DND-41 (cell line): ENCODE measurements around the gene RELL2.

Experiments used
- ATAC-seq: fragments of 200-7000 bp; cut with Tn5 transposase; 3 replicates; pipeline ENCODE4 v1.9.1; 2021; ENCODE audit warnings: low read depth; ENCODE audit not compliant: insufficient read depth
- DNase-seq: peaks from one replicate; pipeline ENCODE4 v3.0.0-alpha.2; 2020
- H2AFZ ChIP-seq: 2 replicates; pipeline ENCODE4 v1.6.0; 2012; ENCODE audit warnings: low read depth, low read length
- H3K27ac ChIP-seq: 2 replicates; pipeline ENCODE4 v1.5.1; 2012; ENCODE audit warnings: low read length, inconsistent platforms
- H3K27me3 ChIP-seq: fragments of 200-600 bp; sonication (generic); 2 replicates; pipeline ENCODE4 v1.6.0; 2012; ENCODE audit warnings: low read length, mild to moderate bottlenecking, inconsistent platforms; ENCODE audit not compliant: insufficient read depth, poor library complexity
- H3K36me3 ChIP-seq: 2 replicates; pipeline ENCODE4 v1.5.1; 2012; ENCODE audit warnings: low read length, inconsistent platforms; ENCODE audit not compliant: insufficient read depth
- H3K4me1 ChIP-seq: 2 replicates; pipeline ENCODE4 v1.5.1; 2012; ENCODE audit warnings: mild to moderate bottlenecking, low read length; ENCODE audit not compliant: insufficient read depth
- H3K4me2 ChIP-seq: 2 replicates; pipeline ENCODE4 v1.6.0; 2012; ENCODE audit warnings: mild to moderate bottlenecking, moderate library complexity, low read length, inconsistent platforms; ENCODE audit not compliant: insufficient read depth
- H3K4me3 ChIP-seq, 2 experiments: fragments of 200-600 bp in 1 of 2; shearing (Covaris generic) in 1 of 2; 2 replicates each; pipeline ENCODE4 v1.5.1; 2012 to 2016; ENCODE audit warnings: inconsistent platforms in 2 of 2, low read length in 2 of 2, mild to moderate bottlenecking in 2 of 2, low read depth in 1 of 2, moderate library complexity in 1 of 2
- H3K79me2 ChIP-seq: 2 replicates; pipeline ENCODE4 v1.6.0; 2012; ENCODE audit warnings: low read length, inconsistent platforms; ENCODE audit not compliant: insufficient read depth
- H3K9ac ChIP-seq: 2 replicates; pipeline ENCODE4 v1.6.0; 2012; ENCODE audit warnings: low read depth, mild to moderate bottlenecking, inconsistent platforms, low read length, moderate library complexity
- H3K9me3 ChIP-seq: 2 replicates; pipeline ENCODE4 v1.5.1; 2012; ENCODE audit warnings: low read length, moderate library complexity, mild to moderate bottlenecking, inconsistent platforms; ENCODE audit not compliant: insufficient read depth, severe bottlenecking
- H4K20me1 ChIP-seq: 2 replicates; pipeline ENCODE4 v1.6.0; 2012; ENCODE audit warnings: low read length; ENCODE audit not compliant: insufficient read depth
- CTCF ChIP-seq: IDR thresholded peaks from 2 replicates; pipeline ENCODE4 v1.5.1; 2012; ENCODE audit warnings: borderline replicate concordance, low read length, moderate library complexity, mild to moderate bottlenecking; ENCODE audit not compliant: poor library complexity, severe bottlenecking; ENCODE audit errors: extremely low read depth
- EZH2 ChIP-seq: IDR thresholded peaks from 3 replicates; pipeline ENCODE4 v1.6.1; 2012; ENCODE audit warnings: borderline replicate concordance, low read depth, mild to moderate bottlenecking, moderate library complexity, low read length, inconsistent platforms; ENCODE audit not compliant: severe bottlenecking

Gene RELL2

GRCh38 chr5:141650851-141651727 is 14.3 kb downstream of the RELL2 start, which contains the start of gene FCHSD1:
Gene FCHSD1 (minus strand): TSS chr5:141651418. CDS start chr5:141651368, 50 bp downstream.
- H3K27me3 ChIP-seq: peaks cover 4% of the 10 kb centered on the region
- H3K9ac ChIP-seq: no peak within 1 kb of the TSS

GRCh38 chr5:141651728-141652105 is 14.9 kb downstream of the RELL2 start:
- H2AFZ ChIP-seq: no peak overlapping the region
- TF ChIP-seq EZH2 (no peak), CTCF (no peak)
- no peaks in the 10 kb centered on the region for H3K36me3 ChIP-seq
- ATAC-seq (no peak), DNase-seq (no peak)
- H4K20me1 ChIP-seq: no peaks in the 10 kb centered on the region
- no peak overlapping the region for H3K27ac ChIP-seq
- H3K4me2 ChIP-seq: no peak overlapping the region
- H3K9ac ChIP-seq: no peak overlapping the region
- no peaks in the 10 kb centered on the region for H3K79me2 ChIP-seq
- no peak overlapping the region for H3K4me3 ChIP-seq
- peaks cover 4% of the 10 kb centered on the region for H3K27me3 ChIP-seq
- H3K4me1 ChIP-seq: no peaks in the 10 kb centered on the region
- no peaks in the 10 kb centered on the region for H3K9me3 ChIP-seq

More at GRCh38 chr5:141650851-141651727, 14.3 kb downstream of the RELL2 start, which contains the start of gene FCHSD1:
- Histone ChIP-seq H3K4me2 (no peak within 1 kb of the TSS), H3K79me2 (no peaks in the 10 kb centered on the region), H3K27ac (no peak within 1 kb of the TSS), H4K20me1 (no peaks in the 10 kb centered on the region), H3K9me3 (no peaks in the 10 kb centered on the region), H3K4me1 (no peaks in the 10 kb centered on the region), H3K36me3 (no peaks in the 10 kb centered on the region), H2AFZ (no peak within 1 kb of the TSS), H3K4me3 (no peak within 1 kb of the TSS)
- ATAC-seq (no peak), DNase-seq (no peak)
- TF ChIP-seq CTCF (no peak), EZH2 (no peak)

GRCh38 chr5:141654298-141654697 is 17.5 kb downstream of the RELL2 start:
- H3K9me3 ChIP-seq: no peaks in the 10 kb centered on the region
- H2AFZ ChIP-seq: no peak overlapping the region
- no peak for DNase-seq
- ATAC-seq: no peak
- H3K27ac ChIP-seq: no peak overlapping the region
- no peaks in the 10 kb centered on the region for H3K4me1 ChIP-seq
- H3K27me3 ChIP-seq: peaks cover 4% of the 10 kb centered on the region
- TF ChIP-seq EZH2: no peak
- TF ChIP-seq CTCF: no peak
- H3K4me3 ChIP-seq: no peak overlapping the region
- H3K79me2 ChIP-seq: no peaks in the 10 kb centered on the region
- H3K9ac ChIP-seq: no peak overlapping the region
- no peaks in the 10 kb centered on the region for H4K20me1 ChIP-seq
- no peaks in the 10 kb centered on the region for H3K36me3 ChIP-seq
- no peak overlapping the region for H3K4me2 ChIP-seq
